VCaP (cell line): ENCODE results near the gene LRRC9.
"Not testable (repeated sequence)": the region's sequence is repeated elsewhere in the genome, so short reads cannot be mapped to it uniquely, and the experiment has no call there.

Experiments used
- H3K27ac ChIP-seq: fragments of 450-650 bp; 2 replicates; pipeline ENCODE4 v1.5.1; 2017
- CTCF ChIP-seq: fragments of 450-650 bp; conservative IDR thresholded peaks from 2 replicates; pipeline ENCODE4 v1.5.1; 2017; ENCODE audit warnings: mild to moderate bottlenecking, moderate library complexity

LRRC9 gene

GRCh38 chr14:59997966-59998365 lies 78.0 kb downstream of the LRRC9 start:
- peak overlapping the region; percentile 71 for H3K27ac ChIP-seq
- no peak for TF ChIP-seq CTCF

- peak overlapping the region; percentile 71 for H3K27ac ChIP-seq
- TF ChIP-seq CTCF = no peak
These were observed 78.6 kb downstream of the LRRC9 start for GRCh38 chr14:59998564-59998963.

GRCh38 chr14:60002819-60003492 lies 83.0 kb downstream of the LRRC9 start:
- TF ChIP-seq CTCF = no peak

GRCh38 chr14:60003991-60004390 lies 84.0 kb downstream of the LRRC9 start:
- TF ChIP-seq CTCF = no peak
- H3K27ac ChIP-seq = peak overlapping the region; percentile 92

More at GRCh38 chr14:60002819-60003492, 83.0 kb downstream of the LRRC9 start:
- H3K27ac ChIP-seq = peak overlapping the region; percentile 92

GRCh38 chr14:60008042-60008441 lies 88.1 kb downstream of the LRRC9 start:
- no peak overlapping the region for H3K27ac ChIP-seq
- no peak for TF ChIP-seq CTCF

- H3K27ac ChIP-seq = not testable (repeated sequence)
These were observed 90.3 kb downstream of the LRRC9 start for GRCh38 chr14:60010263-60010662.

- TF ChIP-seq CTCF = no peak
- no peak overlapping the region for H3K27ac ChIP-seq
These were observed 94.5 kb downstream of the LRRC9 start for GRCh38 chr14:60014402-60014801.

- no peak overlapping the region for H3K27ac ChIP-seq
- TF ChIP-seq CTCF = no peak
These were observed 101.7 kb downstream of the LRRC9 start for GRCh38 chr14:60021619-60022018.
